Fibroblast of mammary gland (primary cell): ENCODE measurements around the gene CDK5RAP2.

Experiments
- DNase-seq: peaks from one replicate; pipeline ENCODE4 v3.0.0-alpha.2; 2010; ENCODE audit warnings: low read depth
- H3K4me3 ChIP-seq: 2 replicates; pipeline ENCODE4 v1.5.1; 2011; ENCODE audit warnings: low read depth, mild to moderate bottlenecking, low read length, moderate library complexity; ENCODE audit not compliant: control insufficient read depth
- CTCF ChIP-seq: conservative IDR thresholded peaks from 2 replicates; pipeline ENCODE4 v1.5.1; 2011; ENCODE audit warnings: low read depth, low read length, inconsistent platforms; ENCODE audit not compliant: control insufficient read depth, insufficient read depth

CDK5RAP2 gene

GRCh38 chr9:120570296-120570695 is 9.7 kb downstream of the CDK5RAP2 start:
- no peak for TF ChIP-seq CTCF
- DNase-seq, result no peak
- H3K4me3 ChIP-seq, result no peak overlapping the region

- no peak for DNase-seq
- TF ChIP-seq CTCF, result no peak
- H3K4me3 ChIP-seq, result no peak overlapping the region
Observed at GRCh38 chr9:120569556-120569955, 10.4 kb downstream of the CDK5RAP2 start.

GRCh38 chr9:120568816-120569215 is 11.2 kb downstream of the CDK5RAP2 start:
- TF ChIP-seq CTCF, result no peak
- DNase-seq, result no peak
- H3K4me3 ChIP-seq, result no peak overlapping the region

- DNase-seq, result no peak
- no peak overlapping the region for H3K4me3 ChIP-seq
- TF ChIP-seq CTCF, result no peak
Observed at GRCh38 chr9:120567874-120568273, 12.1 kb downstream of the CDK5RAP2 start.

GRCh38 chr9:120567081-120567480 is 12.9 kb downstream of the CDK5RAP2 start:
- H3K4me3 ChIP-seq, result no peak overlapping the region
- DNase-seq, result no peak
- no peak for TF ChIP-seq CTCF

- H3K4me3 ChIP-seq, result no peak overlapping the region
- DNase-seq, result no peak
- TF ChIP-seq CTCF, result no peak
Observed at GRCh38 chr9:120564589-120564988, 15.4 kb downstream of the CDK5RAP2 start.

GRCh38 chr9:120562861-120563443 is 17.0 kb downstream of the CDK5RAP2 start:
- no peak overlapping the region for H3K4me3 ChIP-seq
- no peak for TF ChIP-seq CTCF
- DNase-seq, result no peak
